Suprapubic skin (tissue), 4 donors: Measurements from ENCODE around the gene SCN5A. TPM values are rescaled to one million over a fixed set of nuclear protein-coding genes. Genes with fewer than 3 reads are reported as not detected.
A peak's percentile ranks its signal among the peaks of the same experiment; 100 is the strongest.

Experiments
- DNase-seq, 2 donors: peaks; one replicate each; pipeline ENCODE4 v3.0.0-alpha.2; 2019; ENCODE audit warnings: low spot score in 2 of 2
- H3K27ac ChIP-seq: fragments of 200-600 bp; sonication (generic); one replicate; pipeline ENCODE4 v1.5.1; 2019
- H3K27me3 ChIP-seq: fragments of 200-600 bp; sonication (generic); one replicate; pipeline ENCODE4 v1.5.1; 2019
- H3K36me3 ChIP-seq: fragments of 200-600 bp; sonication (generic); one replicate; pipeline ENCODE4 v1.5.1; 2019
- H3K4me1 ChIP-seq: fragments of 200-600 bp; sonication (generic); one replicate; pipeline ENCODE4 v1.5.1; 2019
- H3K4me3 ChIP-seq: fragments of 200-600 bp; sonication (generic); one replicate; pipeline ENCODE4 v1.5.1; 2019; ENCODE audit warnings: mild to moderate bottlenecking
- H3K9me3 ChIP-seq: fragments of 200-600 bp; sonication (generic); one replicate; pipeline ENCODE4 v1.5.1; 2019
- EP300 ChIP-seq: sonication (generic); formaldehyde crosslinking; IDR thresholded peaks from one replicate; pipeline ENCODE4 v1.6.1; 2017; ENCODE audit warnings: antibody characterized with exemption
- POLR2A ChIP-seq, 2 donors: fragments of 450-650 bp; IDR thresholded peaks; one replicate each; pipeline ENCODE4 v1.6.1; 2017; ENCODE audit warnings: antibody characterized with exemption in 2 of 2, mild to moderate bottlenecking in 2 of 2, moderate library complexity in 2 of 2
- POLR2AphosphoS5 ChIP-seq, 3 donors: sonication (generic); formaldehyde crosslinking; IDR thresholded peaks; one replicate each; pipeline ENCODE4 v1.6.1; 2017; ENCODE audit warnings: antibody characterized with exemption in 3 of 3
- WGBS: methylation state at CpG from one replicate; pipeline ENCODE4 v1.1.5; 2018; 5-methylcytosine and 5-hydroxymethylcytosine counted together
- total RNA-seq, 4 donors: library from RNA; depleted of rRNA; stranded (reverse); fragments of >200 nt; gene quantifications; one replicate each; pipeline ENCODE4 v1.1.0, GENCODE V29; 2016
- TF ChIP-seq, protein P1 (sequence below), 2 donors: fragments of 200-600 bp in 1 of 2; fragments of 450-650 bp in 1 of 2; sonication (generic) in 1 of 2; IDR thresholded peaks; one replicate each; pipeline ENCODE4 v1.5.1; 2016 to 2019; ENCODE audit warnings: antibody characterized with exemption in 2 of 2, mild to moderate bottlenecking in 1 of 2, moderate library complexity in 1 of 2

Gene SCN5A
- total RNA-seq, 4 donors from 2014 or later = 0.15 to 1.1 (median 1.0) TPM; not detected in 1

DNA sequence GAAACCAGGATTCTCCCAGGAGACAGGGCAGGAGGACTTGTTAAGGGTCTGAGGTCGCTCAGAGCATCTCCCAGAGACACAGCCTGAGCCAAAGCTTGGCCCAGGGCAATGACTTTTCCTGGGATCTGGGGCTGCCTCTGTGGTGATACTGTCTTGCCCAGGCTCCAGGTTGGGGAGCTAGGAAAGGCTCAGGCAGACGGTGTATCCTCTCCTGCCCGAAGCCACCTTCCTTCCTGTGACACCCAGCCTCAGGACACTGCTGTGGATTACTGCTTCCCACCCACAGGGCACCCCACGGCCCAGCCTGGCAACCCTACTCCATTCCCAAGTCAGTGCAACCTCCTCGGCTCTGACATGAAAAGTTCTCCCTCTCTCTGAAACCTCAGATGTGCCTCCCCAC, 31.9 kb downstream of the SCN5A start:
- Histone ChIP-seq H3K4me1 (no peaks in the 10 kb centered on the region), H3K4me3 (no peak overlapping the region), H3K9me3 (no peaks in the 10 kb centered on the region), H3K36me3 (no peaks in the 10 kb centered on the region), H3K27me3 (no peaks in the 10 kb centered on the region), H3K27ac (no peak overlapping the region)
- WGBS = 72% methylated on average over 5 of the region's 5 CpGs
- DNase-seq = no peak
- TF ChIP-seq, protein P1, sequence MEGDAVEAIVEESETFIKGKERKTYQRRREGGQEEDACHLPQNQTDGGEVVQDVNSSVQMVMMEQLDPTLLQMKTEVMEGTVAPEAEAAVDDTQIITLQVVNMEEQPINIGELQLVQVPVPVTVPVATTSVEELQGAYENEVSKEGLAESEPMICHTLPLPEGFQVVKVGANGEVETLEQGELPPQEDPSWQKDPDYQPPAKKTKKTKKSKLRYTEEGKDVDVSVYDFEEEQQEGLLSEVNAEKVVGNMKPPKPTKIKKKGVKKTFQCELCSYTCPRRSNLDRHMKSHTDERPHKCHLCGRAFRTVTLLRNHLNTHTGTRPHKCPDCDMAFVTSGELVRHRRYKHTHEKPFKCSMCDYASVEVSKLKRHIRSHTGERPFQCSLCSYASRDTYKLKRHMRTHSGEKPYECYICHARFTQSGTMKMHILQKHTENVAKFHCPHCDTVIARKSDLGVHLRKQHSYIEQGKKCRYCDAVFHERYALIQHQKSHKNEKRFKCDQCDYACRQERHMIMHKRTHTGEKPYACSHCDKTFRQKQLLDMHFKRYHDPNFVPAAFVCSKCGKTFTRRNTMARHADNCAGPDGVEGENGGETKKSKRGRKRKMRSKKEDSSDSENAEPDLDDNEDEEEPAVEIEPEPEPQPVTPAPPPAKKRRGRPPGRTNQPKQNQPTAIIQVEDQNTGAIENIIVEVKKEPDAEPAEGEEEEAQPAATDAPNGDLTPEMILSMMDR (IDR thresholded peaks at IDR 0.05) = no peak
- TF ChIP-seq EP300 (no peak), POLR2AphosphoS5 (IDR thresholded peaks at IDR 0.05) (no peak), POLR2A (IDR thresholded peaks at IDR 0.05) (no peak)

DNA sequence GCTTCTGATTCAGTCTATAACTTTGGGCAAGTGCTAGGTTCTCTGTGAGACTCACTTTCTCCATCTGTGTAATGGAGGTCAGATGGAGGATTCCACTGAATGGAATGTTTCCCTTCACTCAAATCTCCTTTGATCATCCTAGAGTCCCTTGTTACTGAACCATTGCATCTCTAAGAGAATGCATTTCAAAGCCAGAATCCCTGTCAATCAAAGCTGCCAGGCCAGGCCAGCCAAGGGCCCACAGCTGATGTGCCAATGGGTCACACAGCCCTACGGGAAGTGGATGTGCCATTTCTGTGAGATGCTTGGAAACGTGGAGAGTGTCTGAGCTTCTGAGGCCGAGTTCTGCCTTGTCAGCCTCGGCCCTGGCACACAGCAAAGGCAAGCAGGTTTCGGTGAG, 32.4 kb downstream of the SCN5A start:
- no peaks in the 10 kb centered on the region for H3K4me1 ChIP-seq
- H3K27ac ChIP-seq = no peak overlapping the region
- DNase-seq = no peak
- no peaks in the 10 kb centered on the region for H3K9me3 ChIP-seq
- H3K27me3 ChIP-seq = no peaks in the 10 kb centered on the region
- no peak for TF ChIP-seq POLR2AphosphoS5 (IDR thresholded peaks at IDR 0.05)
- no peak for TF ChIP-seq EP300
- TF ChIP-seq, protein P1 (IDR thresholded peaks at IDR 0.05) = no peak
- no peak for TF ChIP-seq POLR2A (IDR thresholded peaks at IDR 0.05)
- 78% methylated on average over 5 of the region's 5 CpGs for WGBS
- no peak overlapping the region for H3K4me3 ChIP-seq
- H3K36me3 ChIP-seq = no peaks in the 10 kb centered on the region

DNA sequence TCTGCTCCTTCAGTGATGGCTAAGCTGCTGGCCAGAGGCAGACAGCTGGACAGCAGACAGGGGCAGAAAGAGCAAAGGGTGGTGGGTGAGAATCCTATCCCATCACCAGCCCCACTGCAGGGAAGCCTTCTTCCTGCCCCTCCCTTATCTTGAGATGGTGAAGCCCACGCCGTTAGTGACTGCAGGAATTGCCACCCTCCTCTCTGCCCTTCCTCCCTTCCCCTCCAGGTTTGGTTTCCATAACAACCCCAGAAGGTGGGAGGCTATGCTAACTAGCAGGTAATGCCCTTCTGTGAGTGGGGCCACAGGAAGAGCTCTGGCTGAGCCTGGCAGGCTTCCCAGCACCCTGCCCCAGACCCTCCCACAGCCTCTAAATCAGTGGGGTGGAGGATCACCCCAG, 32.8 kb downstream of the SCN5A start:
- no peaks in the 10 kb centered on the region for H3K4me1 ChIP-seq
- no peak overlapping the region for H3K27ac ChIP-seq
- no peak for DNase-seq
- 33% methylated on average over 2 of the region's 2 CpGs for WGBS
- H3K4me3 ChIP-seq = no peak overlapping the region
- no peaks in the 10 kb centered on the region for H3K36me3 ChIP-seq
- H3K27me3 ChIP-seq = no peaks in the 10 kb centered on the region
- H3K9me3 ChIP-seq = no peaks in the 10 kb centered on the region
- TF ChIP-seq EP300 (no peak), POLR2A (IDR thresholded peaks at IDR 0.05) (no peak), POLR2AphosphoS5 (IDR thresholded peaks at IDR 0.05) (no peak)
- TF ChIP-seq, protein P1 (IDR thresholded peaks at IDR 0.05) = no peak

DNA sequence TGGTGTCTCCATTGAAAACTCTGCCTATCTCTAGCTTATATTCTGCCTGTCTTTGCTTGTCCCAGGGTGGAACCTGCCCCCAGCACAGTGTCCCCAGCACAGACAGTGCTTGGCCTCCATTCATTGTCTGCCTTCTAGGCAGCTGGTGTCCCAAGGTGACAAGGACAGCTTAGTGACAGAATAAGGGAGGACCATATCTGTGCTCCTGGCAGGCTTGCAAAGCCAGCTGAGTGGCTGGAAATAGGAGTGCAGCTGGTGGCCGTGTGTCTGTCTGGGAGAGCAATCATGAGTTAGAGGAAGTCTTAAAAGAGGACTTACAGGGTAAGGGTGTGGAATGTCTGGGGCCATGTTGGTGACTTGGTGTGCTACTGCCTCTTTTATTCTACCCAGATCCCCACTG, 33.4 kb downstream of the SCN5A start:
- no CpG with 5 or more reads among the region's 1 CpG for WGBS
- no peaks in the 10 kb centered on the region for H3K4me1 ChIP-seq
- TF ChIP-seq POLR2AphosphoS5 (IDR thresholded peaks at IDR 0.05) (no peak), POLR2A (IDR thresholded peaks at IDR 0.05) (no peak), EP300 (no peak)
- TF ChIP-seq, protein P1 (IDR thresholded peaks at IDR 0.05) = no peak

DNA sequence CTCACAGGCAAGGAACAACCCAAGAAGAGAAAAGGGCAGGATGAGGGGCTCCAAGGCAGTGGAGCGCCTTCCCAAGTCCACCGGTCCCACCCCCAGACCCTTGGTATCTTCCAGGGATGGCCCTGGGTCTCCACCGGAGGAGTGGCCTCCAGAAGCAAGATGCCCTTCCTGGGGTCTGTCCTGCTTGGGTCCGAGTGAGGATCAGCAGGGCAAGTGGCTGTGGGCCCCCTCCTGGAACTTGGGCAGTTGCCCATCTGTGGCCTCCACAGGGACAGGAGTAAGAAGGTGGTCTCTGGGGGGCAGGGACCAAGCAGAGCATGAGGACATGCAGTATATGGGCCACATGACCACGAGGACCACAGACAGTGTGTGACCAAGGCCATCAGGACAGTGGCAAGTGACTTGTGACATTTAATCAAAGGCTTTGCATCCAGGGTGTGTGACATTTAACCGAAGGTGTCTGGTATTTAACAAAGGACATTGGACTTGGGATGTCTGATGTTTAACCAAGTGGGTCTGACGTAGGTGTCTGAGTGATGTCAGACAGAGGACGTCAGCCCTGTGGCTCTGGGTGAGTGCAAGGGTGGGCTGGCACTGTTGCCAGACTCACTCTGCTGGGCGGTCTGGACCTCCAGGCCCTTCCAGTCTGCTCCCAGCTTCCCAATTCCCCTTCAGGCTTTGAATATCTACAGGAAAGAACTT, 34.7 kb downstream of the SCN5A start:
- H3K9me3 ChIP-seq = no peaks in the 10 kb centered on the region
- no peak overlapping the region for H3K4me3 ChIP-seq
- H3K27ac ChIP-seq = no peak overlapping the region
- H3K27me3 ChIP-seq = no peaks in the 10 kb centered on the region
- no peaks in the 10 kb centered on the region for H3K36me3 ChIP-seq
- WGBS = 84% methylated on average over 8 of the region's 9 CpGs
- no peak for TF ChIP-seq POLR2A (IDR thresholded peaks at IDR 0.05)
- TF ChIP-seq, protein P1 (IDR thresholded peaks at IDR 0.05) = no peak
- TF ChIP-seq POLR2AphosphoS5 (IDR thresholded peaks at IDR 0.05) = no peak
- no peak for TF ChIP-seq EP300
- DNase-seq = peak in 1 of 2 donors; percentile 43
- no peaks in the 10 kb centered on the region for H3K4me1 ChIP-seq

More for the DNA sequence above, 33.4 kb downstream of the SCN5A start:
- no peak overlapping the region for H3K27ac ChIP-seq
- no peaks in the 10 kb centered on the region for H3K36me3 ChIP-seq
- no peaks in the 10 kb centered on the region for H3K27me3 ChIP-seq
- no peaks in the 10 kb centered on the region for H3K9me3 ChIP-seq
- no peak for DNase-seq
- no peak overlapping the region for H3K4me3 ChIP-seq
